ENCODE data around the gene GPC5. TPM values are rescaled to one million over a fixed set of nuclear protein-coding genes. Genes with fewer than 3 reads are reported as not detected.

Gene GPC5
- total RNA-seq, 2 donors from 2014 or later = 0.22 to 0.51 TPM

GRCh38 chr13:92307752-92308151, 909.3 kb downstream of the GPC5 start:
- Mint-ChIP-seq H3K27me3 (ENCODE audit: insufficient read depth) (no peaks in the 10 kb centered on the region), H3K27ac (no peak overlapping the region), H3K36me3 (ENCODE audit: low read depth) (no peaks in the 10 kb centered on the region), H3K9me3 (no peaks in the 10 kb centered on the region), H3K4me3 (no peak overlapping the region), H3K4me1 (no peaks in the 10 kb centered on the region)
- Histone ChIP-seq H3K27me3 (ENCODE audit: control insufficient read depth, insufficient read depth, low read length, poor library complexity, severe bottlenecking) (no peaks in the 10 kb centered on the region), H3K4me1 (ENCODE audit: control insufficient read depth, insufficient read depth, low read length) (no peaks in the 10 kb centered on the region), H3K9ac (ENCODE audit: extremely low read depth, low read length, poor library complexity, severe bottlenecking) (no peak overlapping the region), H3K4me3 (ENCODE audit: low read length) (no peak overlapping the region), H3K9me3 (ENCODE audit: control insufficient read depth, low read length) (no peaks in the 10 kb centered on the region), H3K36me3 (ENCODE audit: control insufficient read depth, insufficient read depth, low read length) (no peaks in the 10 kb centered on the region), H3K27ac (ENCODE audit: low read depth, low read length) (no peak overlapping the region)
- TF ChIP-seq, protein P1, sequence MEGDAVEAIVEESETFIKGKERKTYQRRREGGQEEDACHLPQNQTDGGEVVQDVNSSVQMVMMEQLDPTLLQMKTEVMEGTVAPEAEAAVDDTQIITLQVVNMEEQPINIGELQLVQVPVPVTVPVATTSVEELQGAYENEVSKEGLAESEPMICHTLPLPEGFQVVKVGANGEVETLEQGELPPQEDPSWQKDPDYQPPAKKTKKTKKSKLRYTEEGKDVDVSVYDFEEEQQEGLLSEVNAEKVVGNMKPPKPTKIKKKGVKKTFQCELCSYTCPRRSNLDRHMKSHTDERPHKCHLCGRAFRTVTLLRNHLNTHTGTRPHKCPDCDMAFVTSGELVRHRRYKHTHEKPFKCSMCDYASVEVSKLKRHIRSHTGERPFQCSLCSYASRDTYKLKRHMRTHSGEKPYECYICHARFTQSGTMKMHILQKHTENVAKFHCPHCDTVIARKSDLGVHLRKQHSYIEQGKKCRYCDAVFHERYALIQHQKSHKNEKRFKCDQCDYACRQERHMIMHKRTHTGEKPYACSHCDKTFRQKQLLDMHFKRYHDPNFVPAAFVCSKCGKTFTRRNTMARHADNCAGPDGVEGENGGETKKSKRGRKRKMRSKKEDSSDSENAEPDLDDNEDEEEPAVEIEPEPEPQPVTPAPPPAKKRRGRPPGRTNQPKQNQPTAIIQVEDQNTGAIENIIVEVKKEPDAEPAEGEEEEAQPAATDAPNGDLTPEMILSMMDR (conservative IDR thresholded peaks at IDR 0.05) = no peak
- 100% methylated on average over 1 of the region's 2 CpGs; no CpG with 5 or more reads in 1 of the 2 experiments for WGBS, 2 experiments (ENCODE audit: insufficient coverage in 1 of 2, insufficient read length in 1 of 2)
- no peak for DNase-seq

DNA sequence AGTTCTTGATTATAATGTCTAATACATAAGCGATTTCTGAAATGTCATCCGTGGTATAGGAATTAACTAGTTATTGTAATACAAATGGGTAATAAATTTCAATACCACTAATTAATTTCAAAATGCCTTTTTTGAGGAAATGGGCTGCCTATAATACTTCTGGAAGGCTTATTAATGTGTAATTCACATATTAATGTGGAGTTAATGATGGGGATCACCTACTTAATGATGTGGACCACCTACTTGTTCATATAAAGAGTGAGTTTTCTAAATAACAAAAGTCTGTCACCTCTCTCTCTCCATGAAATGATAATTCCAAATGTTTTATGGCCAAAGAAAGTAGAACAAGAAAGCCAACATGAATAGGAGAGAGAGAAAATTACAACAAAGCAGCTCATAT, 914.4 kb downstream of the GPC5 start:
- H3K4me3 Mint-ChIP-seq = no peak overlapping the region
- no peaks in the 10 kb centered on the region for H3K27me3 ChIP-seq (ENCODE audit: control insufficient read depth, insufficient read depth, low read length, poor library complexity, severe bottlenecking)
- H3K36me3 Mint-ChIP-seq (ENCODE audit: low read depth) = no peaks in the 10 kb centered on the region
- no CpG with 5 or more reads among the region's 2 CpGs for WGBS, 2 experiments (ENCODE audit: insufficient coverage in 1 of 2, insufficient read length in 1 of 2)
- H3K27me3 Mint-ChIP-seq (ENCODE audit: insufficient read depth) = no peaks in the 10 kb centered on the region
- H3K9ac ChIP-seq (ENCODE audit: extremely low read depth, low read length, poor library complexity, severe bottlenecking) = no peak overlapping the region
- TF ChIP-seq, protein P1 (conservative IDR thresholded peaks at IDR 0.05) = no peak
- H3K36me3 ChIP-seq (ENCODE audit: control insufficient read depth, insufficient read depth, low read length) = no peaks in the 10 kb centered on the region
- H3K27ac Mint-ChIP-seq = no peak overlapping the region
- H3K4me1 Mint-ChIP-seq = no peaks in the 10 kb centered on the region
- H3K4me3 ChIP-seq (ENCODE audit: low read length) = no peak overlapping the region
- no peaks in the 10 kb centered on the region for H3K9me3 ChIP-seq (ENCODE audit: control insufficient read depth, low read length)
- no peaks in the 10 kb centered on the region for H3K4me1 ChIP-seq (ENCODE audit: control insufficient read depth, insufficient read depth, low read length)
- no peaks in the 10 kb centered on the region for H3K9me3 Mint-ChIP-seq
- H3K27ac ChIP-seq (ENCODE audit: low read depth, low read length) = no peak overlapping the region
- DNase-seq = no peak

- no peaks in the 10 kb centered on the region for H3K4me1 Mint-ChIP-seq
- 96 to 100% methylated on average over 1 to 2 of the region's 2 CpGs for WGBS, 2 experiments (ENCODE audit: insufficient coverage in 1 of 2, insufficient read length in 1 of 2)
- H3K36me3 Mint-ChIP-seq (ENCODE audit: low read depth) = no peaks in the 10 kb centered on the region
- Histone ChIP-seq H3K4me1 (ENCODE audit: control insufficient read depth, insufficient read depth, low read length) (no peaks in the 10 kb centered on the region), H3K27me3 (ENCODE audit: control insufficient read depth, insufficient read depth, low read length, poor library complexity, severe bottlenecking) (no peaks in the 10 kb centered on the region), H3K27ac (ENCODE audit: low read depth, low read length) (no peak overlapping the region), H3K36me3 (ENCODE audit: control insufficient read depth, insufficient read depth, low read length) (no peaks in the 10 kb centered on the region), H3K9ac (ENCODE audit: extremely low read depth, low read length, poor library complexity, severe bottlenecking) (no peak overlapping the region), H3K9me3 (ENCODE audit: control insufficient read depth, low read length) (no peaks in the 10 kb centered on the region), H3K4me3 (ENCODE audit: low read length) (no peak overlapping the region)
- no peak overlapping the region for H3K4me3 Mint-ChIP-seq
- H3K9me3 Mint-ChIP-seq = no peaks in the 10 kb centered on the region
- DNase-seq = no peak
- TF ChIP-seq, protein P1 (conservative IDR thresholded peaks at IDR 0.05) = no peak
- no peak overlapping the region for H3K27ac Mint-ChIP-seq
- H3K27me3 Mint-ChIP-seq (ENCODE audit: insufficient read depth) = no peaks in the 10 kb centered on the region
Measured at GRCh38 chr13:92313382-92313781, 915.0 kb downstream of the GPC5 start.
